ENCODE data around the gene RTN4RL1. TPM values are rescaled to one million over a fixed set of nuclear protein-coding genes. Genes with fewer than 3 reads are reported as not detected.

Gene RTN4RL1
- total RNA-seq, 1 donor from 2014 or later = 3.7 TPM

DNA sequence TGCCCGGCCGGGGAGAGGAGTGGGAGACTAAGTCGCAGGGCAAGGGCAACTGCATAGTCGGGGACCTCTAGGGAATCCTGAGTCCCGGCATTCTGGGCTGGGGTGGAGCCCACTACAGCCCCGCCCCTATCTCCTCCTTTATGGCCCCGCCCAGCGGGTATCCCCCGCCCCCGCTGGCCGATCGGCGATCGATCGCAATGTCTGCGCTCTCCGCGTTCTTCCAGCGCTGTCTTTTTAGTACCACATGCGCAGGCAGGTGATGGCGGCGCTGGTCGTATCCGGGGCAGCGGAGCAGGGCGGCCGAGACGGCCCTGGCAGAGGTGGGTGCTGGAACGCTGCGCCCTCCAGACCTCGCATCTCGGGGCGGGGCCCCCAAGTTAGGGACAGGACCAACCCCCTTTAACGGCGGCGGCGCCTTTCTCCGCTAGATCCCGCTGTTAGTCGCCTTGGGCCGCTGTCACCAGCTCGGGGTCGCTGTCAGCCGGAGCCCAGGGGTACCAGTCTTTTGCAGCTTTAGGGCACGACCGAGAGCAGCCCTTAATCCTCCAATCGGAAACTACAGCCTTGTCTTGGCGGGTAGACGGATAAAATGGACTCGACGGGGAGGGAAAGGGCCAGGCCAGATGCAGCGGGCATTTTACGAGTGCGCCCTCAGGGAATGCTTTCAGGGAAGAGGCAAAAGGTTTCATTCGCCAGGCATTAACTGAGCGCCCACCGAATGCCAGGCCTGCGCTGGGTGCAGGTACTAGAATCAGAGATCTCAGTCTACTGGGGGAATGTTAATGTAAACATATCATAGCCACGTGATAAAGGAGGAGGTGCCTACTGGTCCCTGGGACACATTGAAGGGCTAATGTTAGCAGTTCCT lies 5.0 kb upstream of the RTN4RL1 start, which contains the start of gene DPH1:
TSS of gene DPH1 (plus strand) at position 243 of the 868 bp plus-strand sequence. CDS start at position 260, 17 bp downstream.
- Histone ChIP-seq H3K27ac (peak within 1 kb of the TSS; percentile 71), H3K27me3 (no peaks in the 10 kb centered on the region), H3K4me1 (peaks cover 37% of the 10 kb centered on the region), H3K4me3 (peak within 1 kb of the TSS; percentile 68 to 91), H3K36me3 (peaks cover 0 to 5% of the 10 kb centered on the region in 2 donors), H3K9me3 (no peaks in the 10 kb centered on the region)
- DNase-seq (ENCODE audit: extremely low spot score in 2 of 2) = no peak
- intact Hi-C loops (cut with DNase I) = no loop called here
- TF ChIP-seq CTCF (IDR thresholded peaks at IDR 0.05) = peak in 1 of 3 experiments; percentile 0
- peak; percentile 85 to 92 for TF ChIP-seq POLR2AphosphoS5 (IDR thresholded peaks at IDR 0.05; ENCODE audit: insufficient read depth in 1 of 2, low read depth in 1 of 2)
- peak in 1 of 2 donors; percentile 15 for TF ChIP-seq POLR2A (IDR thresholded peaks at IDR 0.05)

- no peak for DNase-seq (ENCODE audit: extremely low spot score in 2 of 2)
- no peak for TF ChIP-seq POLR2AphosphoS5 (IDR thresholded peaks at IDR 0.05; ENCODE audit: insufficient read depth in 1 of 2, low read depth in 1 of 2)
- no peak for TF ChIP-seq POLR2A (IDR thresholded peaks at IDR 0.05)
- TF ChIP-seq CTCF (IDR thresholded peaks at IDR 0.05) = no peak
- H3K9me3 ChIP-seq = no peaks in the 10 kb centered on the region
- peaks cover 49% of the 10 kb centered on the region for H3K4me1 ChIP-seq
- peaks cover 0 to 4% of the 10 kb centered on the region in 2 donors for H3K36me3 ChIP-seq
- no peak overlapping the region for H3K27ac ChIP-seq
- no peaks in the 10 kb centered on the region for H3K27me3 ChIP-seq
- intact Hi-C loops (cut with DNase I) = no loop called here
- no peak overlapping the region for H3K4me3 ChIP-seq
Measured at GRCh38 chr17:2028737-2029136, 3.6 kb upstream of the RTN4RL1 start.

GRCh38 chr17:2028234-2028614 lies 3.1 kb upstream of the RTN4RL1 start:
- TF ChIP-seq CTCF (IDR thresholded peaks at IDR 0.05) (no peak), POLR2A (IDR thresholded peaks at IDR 0.05) (no peak), POLR2AphosphoS5 (IDR thresholded peaks at IDR 0.05; ENCODE audit: insufficient read depth in 1 of 2, low read depth in 1 of 2) (no peak)
- no peak overlapping the region for H3K27ac ChIP-seq
- intact Hi-C loops (cut with DNase I) = no loop called here
- H3K4me1 ChIP-seq = peaks cover 54% of the 10 kb centered on the region
- no peak overlapping the region for H3K4me3 ChIP-seq
- H3K27me3 ChIP-seq = no peaks in the 10 kb centered on the region
- no peaks in the 10 kb centered on the region for H3K36me3 ChIP-seq
- no peaks in the 10 kb centered on the region for H3K9me3 ChIP-seq
- DNase-seq (ENCODE audit: extremely low spot score in 2 of 2) = no peak

DNA sequence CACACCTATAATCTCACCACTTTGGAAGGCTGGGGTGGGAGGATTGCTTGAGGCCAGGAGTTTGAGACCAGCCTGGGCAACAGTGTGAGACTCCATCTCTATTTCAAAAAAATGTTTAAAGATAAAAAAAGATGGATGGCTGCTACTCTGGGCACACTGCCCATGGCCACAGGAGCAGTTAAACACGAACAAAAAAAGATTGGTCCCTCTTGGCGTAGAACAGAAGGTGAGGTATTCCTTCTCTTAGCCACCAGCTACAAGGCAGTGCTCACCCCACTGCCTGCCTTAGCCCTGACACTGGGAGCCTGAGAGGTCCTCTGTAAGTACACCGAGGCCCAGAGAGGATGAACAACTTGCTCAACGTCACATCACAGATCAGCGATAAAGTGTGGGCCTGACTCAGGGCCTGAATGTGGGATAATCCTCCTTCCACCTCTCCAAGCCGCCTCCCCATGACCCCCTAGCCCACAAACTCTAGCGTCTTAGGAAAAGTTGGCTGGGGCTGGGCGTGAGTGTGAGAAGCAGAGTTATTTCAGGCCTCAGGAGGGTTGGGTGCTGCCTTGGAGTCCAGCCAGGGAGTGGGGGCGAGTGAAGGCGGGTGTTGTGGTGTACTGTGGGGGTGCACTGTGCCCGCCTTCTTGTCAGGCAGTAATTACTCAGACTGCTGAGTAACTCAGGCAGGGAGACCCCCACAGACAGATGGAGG lies 2.5 kb upstream of the RTN4RL1 start:
- Histone ChIP-seq H3K4me3 (no peak overlapping the region), H3K27me3 (no peaks in the 10 kb centered on the region), H3K27ac (no peak overlapping the region), H3K9me3 (no peaks in the 10 kb centered on the region), H3K4me1 (peaks cover 58% of the 10 kb centered on the region), H3K36me3 (no peaks in the 10 kb centered on the region)
- TF ChIP-seq POLR2A (IDR thresholded peaks at IDR 0.05) = no peak
- no peak for TF ChIP-seq CTCF (IDR thresholded peaks at IDR 0.05)
- no peak for TF ChIP-seq POLR2AphosphoS5 (IDR thresholded peaks at IDR 0.05; ENCODE audit: insufficient read depth in 1 of 2, low read depth in 1 of 2)
- DNase-seq (ENCODE audit: extremely low spot score in 2 of 2) = no peak
- intact Hi-C loops (cut with DNase I) = no loop called here

Data from vagina (tissue), 2 donors.